Measurements from ENCODE around the gene ALDH3B1.

The ALDH3B1 gene

GRCh38 chr11:68044145-68044813 is 34.2 kb downstream of the ALDH3B1 start:
- DNase-seq (ENCODE audit: low spot score): no peak

- no peak for DNase-seq (ENCODE audit: low spot score)
Observed at GRCh38 chr11:68044898-68045351, 34.8 kb downstream of the ALDH3B1 start.

GRCh38 chr11:68047437-68048290 is 37.5 kb downstream of the ALDH3B1 start:
- no peak for DNase-seq (ENCODE audit: low spot score)

- no peak for DNase-seq (ENCODE audit: low spot score)
Observed at GRCh38 chr11:68048681-68049508, 38.8 kb downstream of the ALDH3B1 start.

GRCh38 chr11:68049509-68050370 is 39.6 kb downstream of the ALDH3B1 start:
- DNase-seq (ENCODE audit: low spot score): no peak

- DNase-seq (ENCODE audit: low spot score): no peak
Observed at GRCh38 chr11:68050371-68050841, 40.3 kb downstream of the ALDH3B1 start.

GRCh38 chr11:68051191-68052136 is 41.3 kb downstream of the ALDH3B1 start:
- DNase-seq (ENCODE audit: low spot score): peak; percentile 21

GRCh38 chr11:68052137-68052873 is 42.2 kb downstream of the ALDH3B1 start:
- DNase-seq (ENCODE audit: low spot score): no peak

GRCh38 chr11:68053117-68053516 is 43.0 kb downstream of the ALDH3B1 start:
- DNase-seq (ENCODE audit: low spot score): no peak

GRCh38 chr11:68053981-68054812 is 44.1 kb downstream of the ALDH3B1 start:
- no peak for DNase-seq (ENCODE audit: low spot score)

- no peak for DNase-seq (ENCODE audit: low spot score)
Observed at GRCh38 chr11:68056317-68057285, 46.5 kb downstream of the ALDH3B1 start.

- no peak for DNase-seq (ENCODE audit: low spot score)
Observed at GRCh38 chr11:68057807-68058206, 47.7 kb downstream of the ALDH3B1 start.

GRCh38 chr11:68061508-68061907 is 51.4 kb downstream of the ALDH3B1 start:
- no peak for DNase-seq (ENCODE audit: low spot score)

- no peak for DNase-seq (ENCODE audit: low spot score)
Observed at GRCh38 chr11:68064926-68065325, 54.8 kb downstream of the ALDH3B1 start.

GRCh38 chr11:68065841-68066240 is 55.7 kb downstream of the ALDH3B1 start:
- no peak for DNase-seq (ENCODE audit: low spot score)

GRCh38 chr11:68066742-68067141 is 56.6 kb downstream of the ALDH3B1 start:
- no peak for DNase-seq (ENCODE audit: low spot score)

- no peak for DNase-seq (ENCODE audit: low spot score)
Observed at GRCh38 chr11:68067991-68068390, 57.9 kb downstream of the ALDH3B1 start.
